Measurements from ENCODE around the gene EML4. TPM values are rescaled to one million over a fixed set of nuclear protein-coding genes. Genes with fewer than 3 reads are reported as not detected.
A peak's percentile ranks its signal among the peaks of the same experiment; 100 is the strongest.

EML4 gene
- total and polyA plus RNA-seq, 2 of the 13 experiments (the other 11 are each of a cell fraction or from before 2014, with no cell fraction given), result 243 to 476 TPM

DNA sequence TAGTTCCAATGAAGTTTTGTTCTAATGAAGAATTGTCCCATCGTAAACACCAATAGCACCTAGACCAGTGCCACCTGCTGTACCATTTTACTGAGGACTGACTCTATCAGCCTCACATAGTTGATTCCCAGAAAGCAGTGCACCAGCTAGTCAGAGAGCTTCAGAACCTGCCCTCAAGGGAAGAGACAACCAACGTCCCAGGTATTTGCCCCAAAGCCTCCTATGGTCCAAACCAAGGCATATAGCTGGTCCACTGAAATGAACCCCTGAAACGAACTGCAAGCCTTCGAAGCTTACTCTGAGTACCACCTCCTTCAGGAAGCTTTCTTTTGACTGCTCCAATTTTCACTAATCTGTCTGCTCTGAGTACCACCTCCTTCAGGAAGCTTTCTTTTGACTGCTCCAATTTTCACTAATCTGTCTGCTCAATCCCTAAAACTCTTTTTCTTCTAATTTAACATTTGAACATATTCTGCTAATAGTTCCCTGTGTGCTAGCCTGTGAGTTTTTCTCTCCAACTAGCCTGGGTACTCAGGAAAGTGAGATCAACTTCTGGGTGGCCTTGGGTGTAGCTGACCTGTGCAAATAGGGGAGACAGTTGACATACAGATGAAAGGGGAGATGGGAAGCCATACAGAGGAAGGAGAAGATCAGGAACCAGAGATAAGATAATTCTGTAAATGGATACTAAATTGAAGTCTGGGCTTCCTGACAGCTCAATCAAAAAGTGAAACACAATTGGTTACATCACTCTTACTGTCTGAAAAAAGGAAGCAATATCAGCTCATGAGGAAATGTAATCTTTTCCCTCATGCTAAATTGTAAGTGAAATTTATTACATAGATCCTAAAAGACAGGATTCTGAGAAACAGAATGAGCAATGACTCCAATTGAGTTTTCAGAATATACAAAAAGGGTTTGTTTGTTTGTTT lies 33.5 kb upstream of the EML4 start (continued):
- TF ChIP-seq, protein P1, sequence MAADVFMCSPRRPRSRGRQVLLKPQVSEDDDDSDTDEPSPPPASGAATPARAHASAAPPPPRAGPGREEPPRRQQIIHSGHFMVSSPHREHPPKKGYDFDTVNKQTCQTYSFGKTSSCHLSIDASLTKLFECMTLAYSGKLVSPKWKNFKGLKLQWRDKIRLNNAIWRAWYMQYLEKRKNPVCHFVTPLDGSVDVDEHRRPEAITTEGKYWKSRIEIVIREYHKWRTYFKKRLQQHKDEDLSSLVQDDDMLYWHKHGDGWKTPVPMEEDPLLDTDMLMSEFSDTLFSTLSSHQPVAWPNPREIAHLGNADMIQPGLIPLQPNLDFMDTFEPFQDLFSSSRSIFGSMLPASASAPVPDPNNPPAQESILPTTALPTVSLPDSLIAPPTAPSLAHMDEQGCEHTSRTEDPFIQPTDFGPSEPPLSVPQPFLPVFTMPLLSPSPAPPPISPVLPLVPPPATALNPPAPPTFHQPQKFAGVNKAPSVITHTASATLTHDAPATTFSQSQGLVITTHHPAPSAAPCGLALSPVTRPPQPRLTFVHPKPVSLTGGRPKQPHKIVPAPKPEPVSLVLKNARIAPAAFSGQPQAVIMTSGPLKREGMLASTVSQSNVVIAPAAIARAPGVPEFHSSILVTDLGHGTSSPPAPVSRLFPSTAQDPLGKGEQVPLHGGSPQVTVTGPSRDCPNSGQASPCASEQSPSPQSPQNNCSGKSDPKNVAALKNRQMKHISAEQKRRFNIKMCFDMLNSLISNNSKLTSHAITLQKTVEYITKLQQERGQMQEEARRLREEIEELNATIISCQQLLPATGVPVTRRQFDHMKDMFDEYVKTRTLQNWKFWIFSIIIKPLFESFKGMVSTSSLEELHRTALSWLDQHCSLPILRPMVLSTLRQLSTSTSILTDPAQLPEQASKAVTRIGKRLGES (CRISPR knock-in tag; IDR thresholded peaks at IDR 0.05; ENCODE audit: borderline replicate concordance), result 0 out of 2 replicates have a peak, but pooled peaks have one; percentile 13
- peak; percentile 68; the same call in 1 of the 2 replicates for TF ChIP-seq TAF1 (CRISPR knock-in tag; IDR thresholded peaks at IDR 0.05)
- TF ChIP-seq ZBTB1 (CRISPR knock-in tag; IDR thresholded peaks at IDR 0.05; ENCODE audit: borderline replicate concordance), result no peak
- TF ChIP-seq ZNF761 (CRISPR knock-in tag; conservative IDR thresholded peaks at IDR 0.05), result peak; percentile 59; the same call in 1 of the 2 replicates
- TF ChIP-seq PITX1 (CRISPR knock-in tag; IDR thresholded peaks at IDR 0.05), result peak; percentile 95
- peak; percentile 48; the same call in 1 of the 2 replicates for TF ChIP-seq CBX5 (CRISPR knock-in tag; IDR thresholded peaks at IDR 0.05; ENCODE audit: borderline replicate concordance)
- no peak for TF ChIP-seq XBP1 (CRISPR knock-in tag; IDR thresholded peaks at IDR 0.05)
- no peak for TF ChIP-seq ZNF253 (CRISPR knock-in tag; IDR thresholded peaks at IDR 0.05; ENCODE audit: borderline replicate concordance)
- peak; percentile 40; the same call in 1 of the 2 replicates for TF ChIP-seq ZFY (CRISPR knock-in tag; IDR thresholded peaks at IDR 0.05)
- no peak for TF ChIP-seq HNRNPL (IDR thresholded peaks at IDR 0.05; ENCODE audit: low read depth, low read length)
- peak; percentile 100 for TF ChIP-seq ETV5 (CRISPR knock-in tag; IDR thresholded peaks at IDR 0.05; ENCODE audit: borderline replicate concordance)
- TF ChIP-seq ZNF44 (CRISPR knock-in tag; IDR thresholded peaks at IDR 0.05), result no peak
- TF ChIP-seq ZNF619 (CRISPR knock-in tag; IDR thresholded peaks at IDR 0.05), result no peak
- TF ChIP-seq HMG20A (CRISPR knock-in tag; IDR thresholded peaks at IDR 0.05; ENCODE audit: borderline replicate concordance), result peak; percentile 96
- TF ChIP-seq, protein P2, sequence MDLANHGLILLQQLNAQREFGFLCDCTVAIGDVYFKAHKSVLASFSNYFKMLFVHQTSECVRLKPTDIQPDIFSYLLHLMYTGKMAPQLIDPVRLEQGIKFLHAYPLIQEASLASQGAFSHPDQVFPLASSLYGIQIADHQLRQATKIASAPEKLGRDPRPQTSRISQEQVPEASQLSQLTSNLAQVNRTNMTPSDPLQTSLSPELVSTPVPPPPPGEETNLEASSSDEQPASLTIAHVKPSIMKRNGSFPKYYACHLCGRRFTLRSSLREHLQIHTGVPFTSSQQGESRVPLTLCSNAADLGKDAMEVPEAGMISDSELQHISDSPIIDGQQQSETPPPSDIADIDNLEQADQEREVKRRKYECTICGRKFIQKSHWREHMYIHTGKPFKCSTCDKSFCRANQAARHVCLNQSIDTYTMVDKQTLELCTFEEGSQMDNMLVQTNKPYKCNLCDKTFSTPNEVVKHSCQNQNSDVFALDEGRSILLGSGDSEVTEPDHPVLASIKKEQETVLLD (CRISPR knock-in tag; IDR thresholded peaks at IDR 0.05; ENCODE audit: low read depth), result no peak
- TF ChIP-seq, protein P3, sequence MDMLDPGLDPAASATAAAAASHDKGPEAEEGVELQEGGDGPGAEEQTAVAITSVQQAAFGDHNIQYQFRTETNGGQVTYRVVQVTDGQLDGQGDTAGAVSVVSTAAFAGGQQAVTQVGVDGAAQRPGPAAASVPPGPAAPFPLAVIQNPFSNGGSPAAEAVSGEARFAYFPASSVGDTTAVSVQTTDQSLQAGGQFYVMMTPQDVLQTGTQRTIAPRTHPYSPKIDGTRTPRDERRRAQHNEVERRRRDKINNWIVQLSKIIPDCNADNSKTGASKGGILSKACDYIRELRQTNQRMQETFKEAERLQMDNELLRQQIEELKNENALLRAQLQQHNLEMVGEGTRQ (IDR thresholded peaks at IDR 0.05; ENCODE audit: low read depth, low read length), result no peak
- TF ChIP-seq, protein P3 (CRISPR knock-in tag; IDR thresholded peaks at IDR 0.05; ENCODE audit: borderline replicate concordance), result no peak
- TF ChIP-seq DNMT3B (CRISPR knock-in tag; conservative IDR thresholded peaks at IDR 0.05), result peak; percentile 93; the same call in 1 of the 2 replicates
- peak; percentile 82; the same call in 1 of the 2 replicates for TF ChIP-seq ZFP36L1 (CRISPR knock-in tag; IDR thresholded peaks at IDR 0.05)
- no peak for TF ChIP-seq MAZ (IDR thresholded peaks at IDR 0.05; ENCODE audit: borderline replicate concordance, low read depth, low read length)
- no peak for TF ChIP-seq MAZ (CRISPR knock-in tag; IDR thresholded peaks at IDR 0.05; ENCODE audit: low read depth)
- TF ChIP-seq NKX3-1 (CRISPR knock-in tag; IDR thresholded peaks at IDR 0.05), result peak; percentile 53; the same call in 1 of the 2 replicates
- no peak for TF ChIP-seq RFXAP (CRISPR knock-in tag; IDR thresholded peaks at IDR 0.05; ENCODE audit: borderline replicate concordance)
- TF ChIP-seq ZNF335 (CRISPR knock-in tag; IDR thresholded peaks at IDR 0.05), result peak; percentile 92

Data from HepG2 (cell line).